Brain microvascular endothelial cell (primary cell): ENCODE results near the gene VAMP4.

ENCODE experiments used
- DNase-seq: peaks from one replicate; pipeline ENCODE4 v3.0.0-alpha.2; 2020
- H3K27ac ChIP-seq: fragments of 250-450 bp; sonication (Bioruptor Pico); 2 replicates; pipeline ENCODE4 v1.5.1; 2020; ENCODE audit warnings: mild to moderate bottlenecking, moderate library complexity
- H3K27me3 ChIP-seq: fragments of 250-450 bp; sonication (Bioruptor Pico); replicated peaks from 2 replicates; pipeline ENCODE4 v1.5.1; 2020; ENCODE audit warnings: mild to moderate bottlenecking
- H3K36me3 ChIP-seq: fragments of 250-450 bp; sonication (Bioruptor Pico); replicated peaks from 2 replicates; pipeline ENCODE4 v1.5.1; 2020; ENCODE audit warnings: mild to moderate bottlenecking
- H3K4me3 ChIP-seq: 2 replicates; pipeline ENCODE4 v1.5.1; 2011; ENCODE audit warnings: low read depth, mild to moderate bottlenecking, control low read depth, low read length, moderate library complexity
- in situ Hi-C: cut with HindIII; loops from 2 replicates; pipeline ENCODE4 v1.10.0; 2017; ENCODE audit warnings: low sequenced_read_pairs, low pct_ligation_motif_present
- TF ChIP-seq, protein P1 (sequence below): IDR thresholded peaks from 2 replicates; pipeline ENCODE4 v1.5.1; 2011; ENCODE audit warnings: low read depth, mild to moderate bottlenecking, moderate library complexity, low read length, control low read depth, inconsistent platforms; ENCODE audit errors: missing control alignments

Gene VAMP4

DNA sequence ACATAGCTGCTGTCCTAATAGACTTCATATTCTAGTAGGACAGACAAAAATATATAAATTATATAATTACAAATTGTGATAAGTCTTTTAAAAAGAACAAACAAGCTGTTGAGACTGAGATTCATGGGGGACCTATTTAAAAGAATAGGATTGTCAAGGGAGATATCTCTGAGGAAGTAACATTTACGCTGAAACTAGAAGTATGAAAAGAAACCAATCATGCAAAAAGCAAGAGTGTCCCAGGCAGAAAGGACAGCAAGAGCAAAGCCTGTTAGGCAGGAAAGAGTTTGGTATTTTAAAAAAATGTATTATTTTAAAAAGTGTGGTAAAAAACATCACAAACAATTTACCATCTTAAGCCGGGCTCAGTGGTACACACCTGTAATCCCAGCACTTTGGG is 30.4 kb upstream of the VAMP4 start:
- no peak for DNase-seq
- Histone ChIP-seq H3K27ac (no peak overlapping the region), H3K4me3 (no peak overlapping the region), H3K27me3 (peaks cover 2% of the 10 kb centered on the region), H3K36me3 (no peaks in the 10 kb centered on the region)
- in situ Hi-C loops, result no loop called here
- TF ChIP-seq, protein P1, sequence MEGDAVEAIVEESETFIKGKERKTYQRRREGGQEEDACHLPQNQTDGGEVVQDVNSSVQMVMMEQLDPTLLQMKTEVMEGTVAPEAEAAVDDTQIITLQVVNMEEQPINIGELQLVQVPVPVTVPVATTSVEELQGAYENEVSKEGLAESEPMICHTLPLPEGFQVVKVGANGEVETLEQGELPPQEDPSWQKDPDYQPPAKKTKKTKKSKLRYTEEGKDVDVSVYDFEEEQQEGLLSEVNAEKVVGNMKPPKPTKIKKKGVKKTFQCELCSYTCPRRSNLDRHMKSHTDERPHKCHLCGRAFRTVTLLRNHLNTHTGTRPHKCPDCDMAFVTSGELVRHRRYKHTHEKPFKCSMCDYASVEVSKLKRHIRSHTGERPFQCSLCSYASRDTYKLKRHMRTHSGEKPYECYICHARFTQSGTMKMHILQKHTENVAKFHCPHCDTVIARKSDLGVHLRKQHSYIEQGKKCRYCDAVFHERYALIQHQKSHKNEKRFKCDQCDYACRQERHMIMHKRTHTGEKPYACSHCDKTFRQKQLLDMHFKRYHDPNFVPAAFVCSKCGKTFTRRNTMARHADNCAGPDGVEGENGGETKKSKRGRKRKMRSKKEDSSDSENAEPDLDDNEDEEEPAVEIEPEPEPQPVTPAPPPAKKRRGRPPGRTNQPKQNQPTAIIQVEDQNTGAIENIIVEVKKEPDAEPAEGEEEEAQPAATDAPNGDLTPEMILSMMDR, result no peak

DNA sequence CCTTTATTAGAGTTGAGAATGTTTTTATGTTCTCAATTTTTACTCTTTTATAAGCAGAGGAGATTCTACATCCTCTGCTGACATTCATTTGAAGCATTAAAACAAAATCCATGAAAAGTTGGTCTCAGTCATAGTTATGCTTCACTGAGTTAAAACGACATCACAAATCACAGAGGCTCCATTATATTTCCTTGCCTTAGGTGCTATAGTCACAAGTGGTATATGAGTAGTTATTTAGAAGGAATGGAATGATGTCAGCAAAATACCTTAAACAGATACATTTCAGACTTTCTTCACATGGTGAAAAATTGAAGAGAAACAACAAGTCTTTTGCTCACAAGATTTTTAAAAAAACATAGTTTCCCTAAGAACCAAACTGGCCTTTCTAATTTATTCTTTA is 27.9 kb upstream of the VAMP4 start:
- TF ChIP-seq, protein P1, result no peak

DNA sequence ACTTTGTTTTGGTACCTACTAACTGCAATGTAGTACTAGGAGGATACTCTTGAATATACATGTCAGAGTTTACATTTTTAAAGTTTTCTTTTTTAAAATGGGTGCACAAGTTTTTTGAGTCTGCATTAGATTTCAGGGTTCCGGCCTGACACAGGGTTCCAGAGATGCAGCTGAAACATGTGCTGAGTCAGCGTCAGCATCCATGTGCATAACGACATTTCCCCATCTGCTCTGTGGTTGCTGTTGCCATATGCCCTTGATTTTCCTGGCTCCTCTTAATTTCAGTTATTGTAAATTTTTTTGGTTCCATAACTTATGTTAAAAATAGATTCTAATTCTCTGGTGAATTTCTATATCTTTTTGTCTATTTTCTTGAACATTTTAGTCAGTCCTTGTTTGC is 27.3 kb upstream of the VAMP4 start:
- no peak for DNase-seq
- Histone ChIP-seq H3K36me3 (no peaks in the 10 kb centered on the region), H3K4me3 (no peak overlapping the region), H3K27ac (no peak overlapping the region), H3K27me3 (peaks cover under 1% of the 10 kb centered on the region)
- TF ChIP-seq, protein P1, result no peak
- in situ Hi-C loops, result no loop called here

More for the DNA sequence above, 27.9 kb upstream of the VAMP4 start:
- in situ Hi-C loops, result no loop called here
- peaks cover 2% of the 10 kb centered on the region for H3K27me3 ChIP-seq
- no peak for DNase-seq
- no peaks in the 10 kb centered on the region for H3K36me3 ChIP-seq
- no peak overlapping the region for H3K4me3 ChIP-seq
- H3K27ac ChIP-seq, result no peak overlapping the region

DNA sequence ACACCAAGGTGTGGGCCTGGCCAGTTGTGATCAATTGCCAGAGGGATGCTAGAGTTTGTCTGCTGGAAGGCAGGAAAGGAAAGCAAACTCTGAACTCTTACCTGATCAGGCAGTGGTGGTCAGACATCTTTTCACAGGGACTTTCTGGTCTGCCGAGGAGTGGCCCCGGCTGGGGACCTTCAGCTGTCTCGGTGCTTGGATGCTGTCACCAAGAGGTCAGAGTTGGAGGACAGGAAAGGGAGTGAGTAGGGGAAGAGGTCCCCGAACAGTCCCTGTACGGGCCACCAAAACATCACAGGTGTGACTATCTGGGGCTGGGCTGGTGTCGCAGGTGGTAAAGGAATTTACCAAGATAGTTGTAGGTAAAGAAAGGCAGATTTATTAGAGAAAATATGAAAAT is 21.9 kb upstream of the VAMP4 start:
- H3K27me3 ChIP-seq, result no peaks in the 10 kb centered on the region
- TF ChIP-seq, protein P1, result no peak
- no peak overlapping the region for H3K27ac ChIP-seq
- H3K36me3 ChIP-seq, result no peaks in the 10 kb centered on the region
- in situ Hi-C loops, result no loop called here
- DNase-seq, result no peak
- H3K4me3 ChIP-seq, result no peak overlapping the region

DNA sequence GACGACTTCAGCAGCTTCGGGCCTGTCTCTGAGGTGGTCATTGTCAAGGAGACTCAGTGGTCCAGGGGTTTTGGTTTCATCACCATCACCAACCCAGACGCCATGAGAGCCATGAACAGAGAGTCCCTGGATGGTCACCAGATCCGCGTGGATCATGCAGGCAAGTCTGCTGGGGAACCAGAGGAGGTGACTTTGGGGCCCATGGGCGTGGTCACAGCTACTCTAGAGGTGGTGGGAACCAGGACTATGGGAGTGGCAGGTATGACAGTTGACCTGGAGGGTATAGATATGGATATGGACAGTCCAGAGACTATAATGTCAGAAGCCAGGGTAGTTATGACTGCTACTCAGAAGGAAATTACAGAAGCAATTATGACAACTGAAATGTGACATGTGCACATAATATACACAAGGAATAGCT is 20.3 kb upstream of the VAMP4 start:
- in situ Hi-C loops, result no loop called here
- no peaks in the 10 kb centered on the region for H3K36me3 ChIP-seq
- TF ChIP-seq, protein P1, result no peak
- H3K27ac ChIP-seq, result no peak overlapping the region
- no peaks in the 10 kb centered on the region for H3K27me3 ChIP-seq
- DNase-seq, result no peak
- no peak overlapping the region for H3K4me3 ChIP-seq

DNA sequence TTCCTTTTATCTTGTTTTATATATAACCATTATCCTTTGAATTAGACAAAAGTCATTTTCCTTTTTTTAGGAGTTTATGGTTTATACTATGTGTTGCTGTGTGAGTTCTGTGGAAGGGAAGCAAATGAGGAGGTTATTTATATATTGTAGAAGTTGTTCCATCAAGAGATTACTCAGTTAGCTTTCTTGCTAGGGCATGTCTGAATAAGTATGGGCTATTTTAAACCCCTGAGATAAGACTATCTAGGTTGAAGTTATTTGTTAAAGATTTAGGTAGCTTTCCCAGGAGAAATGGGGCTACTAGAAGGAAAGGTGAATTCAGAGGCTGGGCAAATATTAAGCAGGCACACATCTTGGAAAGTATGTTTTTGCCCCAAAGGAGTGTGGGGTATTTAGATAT is 16.1 kb upstream of the VAMP4 start:
- in situ Hi-C loops, result no loop called here
- TF ChIP-seq, protein P1, result no peak
- Histone ChIP-seq H3K27ac (no peak overlapping the region), H3K4me3 (no peak overlapping the region), H3K36me3 (no peaks in the 10 kb centered on the region), H3K27me3 (no peaks in the 10 kb centered on the region)
- no peak for DNase-seq
